GM18951 (cell line): Measurements from ENCODE around the gene SERPIND1.

Source experiments
- POLR2A ChIP-seq: IDR thresholded peaks from 4 replicates; pipeline ENCODE4 v1.6.1; 2011; ENCODE audit warnings: mild to moderate bottlenecking; ENCODE audit not compliant: insufficient read length, insufficient read depth; ENCODE audit errors: extremely low read depth
- in situ Hi-C: fragments of 300-500 bp; cut with MboI; formaldehyde crosslinking; loops from one replicate; pipeline ENCODE4 v1.12.0; 2022; ENCODE audit warnings: low sequenced_read_pairs, mixed read lengths, inconsistent platforms; ENCODE audit not compliant: unreplicated experiment

Gene SERPIND1

DNA sequence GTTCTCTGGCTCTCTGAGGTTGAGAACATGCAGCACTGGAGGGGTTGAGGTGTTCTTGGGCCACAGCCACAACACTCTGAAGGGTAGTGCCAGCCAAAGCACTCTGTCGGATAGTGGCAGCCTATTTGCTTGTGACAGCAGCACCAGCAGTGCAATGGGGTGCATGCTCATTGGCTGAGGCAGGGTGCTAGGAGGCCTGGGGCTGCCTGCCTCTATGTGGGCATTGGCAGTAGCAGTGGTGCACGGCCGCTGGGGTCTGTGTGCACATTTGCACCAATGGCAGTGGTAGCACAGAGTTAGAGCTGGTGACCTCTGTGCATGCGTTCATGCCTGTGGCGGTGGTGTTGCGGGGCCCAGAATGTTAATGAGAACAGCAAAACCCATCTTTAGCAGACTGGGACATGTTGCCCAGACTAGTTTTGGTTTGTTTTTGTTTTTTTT is 59.3 kb downstream of the SERPIND1 start:
- TF ChIP-seq POLR2A: no peak
- in situ Hi-C loops: no loop called here

- TF ChIP-seq POLR2A: no peak
- in situ Hi-C loops: no loop called here
Observed at GRCh38 chr22:20834206-20834605, 60.3 kb downstream of the SERPIND1 start.

DNA sequence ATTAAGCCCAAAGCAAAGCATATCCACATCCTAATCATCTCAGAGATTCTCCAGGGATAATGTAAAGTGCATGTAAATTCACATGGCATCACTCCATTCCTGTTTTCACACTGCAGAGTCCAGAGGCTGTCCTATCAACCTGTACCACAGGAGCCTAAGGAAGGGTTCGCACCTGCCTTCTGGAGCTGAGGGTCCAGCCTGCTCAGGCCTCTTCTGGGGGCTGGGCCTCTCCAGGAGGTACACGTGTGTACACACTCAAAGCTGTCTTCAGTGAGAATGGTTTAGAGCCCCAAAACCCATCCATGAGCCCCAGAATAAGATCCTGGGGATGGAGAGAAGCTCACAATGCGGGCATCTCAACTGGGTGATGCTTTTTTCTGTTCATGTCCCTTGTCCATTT is 60.8 kb downstream of the SERPIND1 start:
- in situ Hi-C loops: no loop called here
- TF ChIP-seq POLR2A: no peak
